Neural cell (in vitro differentiated cells): ENCODE results near the gene CSTB. TPM values are rescaled to one million over a fixed set of nuclear protein-coding genes. Genes with fewer than 3 reads are reported as not detected.

ENCODE experiments used
- H2AFZ ChIP-seq: fragments of 200-600, 300-800 bp; sonication (generic), shearing (Covaris generic); 2 replicates; pipeline ENCODE4 v1.6.0; 2014; ENCODE audit warnings: low read depth, mild to moderate bottlenecking, antibody characterized with exemption, low read length, moderate library complexity
- H3F3A ChIP-seq: fragments of 200-600 bp; shearing (Covaris generic); 2 replicates; pipeline ENCODE4 v1.6.1; 2016; ENCODE audit warnings: mild to moderate bottlenecking, moderate library complexity, mixed read lengths, antibody characterized with exemption, low read length; ENCODE audit not compliant: insufficient read depth, poor library complexity, severe bottlenecking
- H3K27ac ChIP-seq: fragments of 200-600, 300-800 bp; sonication (generic), shearing (Covaris generic); 2 replicates; pipeline ENCODE4 v1.5.1; 2014; ENCODE audit warnings: mild to moderate bottlenecking, low read length, moderate library complexity
- H3K27me3 ChIP-seq: fragments of 300-800, 200-600 bp; sonication (generic), shearing (Covaris generic); 2 replicates; pipeline ENCODE4 v1.6.0; 2014; ENCODE audit warnings: mild to moderate bottlenecking, low read depth, low read length, moderate library complexity; ENCODE audit not compliant: insufficient read depth
- H3K36me3 ChIP-seq: fragments of 300-800, 200-600 bp; sonication (generic), shearing (Covaris generic); 2 replicates; pipeline ENCODE4 v1.5.1; 2014; ENCODE audit warnings: mild to moderate bottlenecking, antibody characterized with exemption, low read length, moderate library complexity; ENCODE audit not compliant: insufficient read depth
- H3K4me2 ChIP-seq: fragments of 300-800, 200-600 bp; sonication (generic), shearing (Covaris generic); 2 replicates; pipeline ENCODE4 v1.6.0; 2014; ENCODE audit warnings: mild to moderate bottlenecking, low read length
- H3K4me3 ChIP-seq: fragments of 300-800, 200-600 bp; sonication (generic), shearing (Covaris generic); 2 replicates; pipeline ENCODE4 v1.5.1; 2014; ENCODE audit warnings: mild to moderate bottlenecking, low read length, moderate library complexity
- H3K79me2 ChIP-seq: fragments of 200-600 bp; shearing (Covaris generic); replicated peaks from 2 replicates; pipeline ENCODE4 v1.6.0; 2014; ENCODE audit warnings: mild to moderate bottlenecking, low read length, moderate library complexity; ENCODE audit not compliant: insufficient read depth
- H3K9ac ChIP-seq: fragments of 300-800, 200-600 bp; sonication (generic), shearing (Covaris generic); 2 replicates; pipeline ENCODE4 v1.6.1; 2016; ENCODE audit warnings: mild to moderate bottlenecking, low read length, mixed read lengths
- H3K9me2 ChIP-seq: fragments of 200-600 bp; shearing (Covaris generic); 2 replicates; pipeline ENCODE4 v1.6.1; 2016; ENCODE audit warnings: mild to moderate bottlenecking, low read length, mixed read lengths; ENCODE audit not compliant: insufficient read depth
- H3K9me3 ChIP-seq: fragments of 200-600, 300-800 bp; sonication (generic), shearing (Covaris generic); 2 replicates; pipeline ENCODE4 v1.6.1; 2016; ENCODE audit warnings: mild to moderate bottlenecking, mixed run types, low read length, moderate library complexity, mixed read lengths
- H4K20me1 ChIP-seq: fragments of 200-600 bp; shearing (Covaris generic); 2 replicates; pipeline ENCODE4 v1.6.1; 2016; ENCODE audit warnings: mild to moderate bottlenecking, mixed run types; ENCODE audit not compliant: insufficient read depth
- EP300 ChIP-seq: fragments of 450-650 bp; conservative IDR thresholded peaks from 2 replicates; pipeline ENCODE4 v1.6.1; 2014; ENCODE audit warnings: antibody characterized with exemption, mild to moderate bottlenecking, moderate library complexity; ENCODE audit not compliant: poor library complexity, severe bottlenecking
- EZH2 ChIP-seq: fragments of 200-600, 300-800 bp; shearing (Covaris generic), sonication (generic); IDR thresholded peaks from 2 replicates; pipeline ENCODE4 v1.6.1; 2014; ENCODE audit warnings: antibody characterized with exemption, low read length, borderline replicate concordance, mild to moderate bottlenecking; ENCODE audit not compliant: insufficient read depth, poor library complexity, severe bottlenecking
- MXI1 ChIP-seq: fragments of 450-650 bp; conservative IDR thresholded peaks from 2 replicates; pipeline ENCODE4 v1.6.1; 2014; ENCODE audit warnings: antibody characterized with exemption, mild to moderate bottlenecking; ENCODE audit not compliant: poor library complexity, severe bottlenecking
- POLR2AphosphoS5 ChIP-seq: IDR thresholded peaks from 2 replicates; pipeline ENCODE4 v1.6.1; 2012
- RAD21 ChIP-seq: fragments of 450-650 bp; conservative IDR thresholded peaks from 2 replicates; pipeline ENCODE4 v1.6.1; 2014; ENCODE audit warnings: antibody characterized with exemption, mild to moderate bottlenecking, moderate library complexity
- SMC3 ChIP-seq: fragments of 450-650 bp; conservative IDR thresholded peaks from 2 replicates; pipeline ENCODE4 v1.6.1; 2014; ENCODE audit warnings: antibody characterized with exemption, mild to moderate bottlenecking, moderate library complexity; ENCODE audit not compliant: poor library complexity
- TAF1 ChIP-seq: IDR thresholded peaks from 2 replicates; pipeline ENCODE4 v1.6.1; 2012; ENCODE audit warnings: low read depth
- polyA plus RNA-seq: library from polyadenylated mRNA; depleted of rRNA; stranded (reverse); fragments of >200 nt; gene quantifications from 2 replicates; pipeline ENCODE4 v1.2.3, GENCODE V29; 2014
- TF ChIP-seq, protein P1 (sequence below): fragments of 450-650 bp; IDR thresholded peaks from 2 replicates; pipeline ENCODE4 v1.5.1; 2014; ENCODE audit warnings: antibody characterized with exemption, mild to moderate bottlenecking, moderate library complexity; ENCODE audit not compliant: poor library complexity, severe bottlenecking
- TF ChIP-seq, protein P2 (sequence below): IDR thresholded peaks from 2 replicates; pipeline ENCODE4 v1.6.1; 2012; ENCODE audit warnings: borderline replicate concordance

CSTB gene
- polyA plus RNA-seq, 1 donor from 2014 or later, result 9.7 TPM

DNA sequence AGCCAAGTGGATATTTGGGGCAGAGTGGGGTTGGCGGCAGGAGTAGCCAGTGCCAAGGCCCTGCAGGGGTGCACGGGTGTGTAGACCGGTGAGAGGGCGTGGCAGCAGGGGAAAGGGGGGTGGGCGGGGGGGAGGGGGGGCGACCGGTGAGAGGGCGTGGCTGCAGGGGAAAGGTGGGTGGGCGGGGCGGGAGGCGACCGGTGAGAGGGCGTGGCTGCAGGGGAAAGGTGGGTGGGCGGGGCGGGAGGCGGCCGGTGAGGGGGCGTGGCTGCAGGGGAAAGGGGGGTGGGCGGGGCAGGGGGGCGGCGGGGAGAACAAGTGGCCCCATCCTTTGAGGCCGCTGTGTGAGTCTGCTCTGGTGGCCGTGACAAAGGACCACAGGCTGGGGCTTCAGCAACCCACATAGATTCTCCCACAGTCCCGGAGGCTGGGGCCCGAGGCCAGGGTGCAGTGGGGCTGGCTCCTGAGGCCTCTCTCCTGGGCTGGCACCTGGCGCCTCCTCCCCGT lies 39.1 kb upstream of the CSTB start:
- Histone ChIP-seq H3K4me2 (no peak overlapping the region), H3K4me3 (no peak overlapping the region)
- TF ChIP-seq, protein P1, sequence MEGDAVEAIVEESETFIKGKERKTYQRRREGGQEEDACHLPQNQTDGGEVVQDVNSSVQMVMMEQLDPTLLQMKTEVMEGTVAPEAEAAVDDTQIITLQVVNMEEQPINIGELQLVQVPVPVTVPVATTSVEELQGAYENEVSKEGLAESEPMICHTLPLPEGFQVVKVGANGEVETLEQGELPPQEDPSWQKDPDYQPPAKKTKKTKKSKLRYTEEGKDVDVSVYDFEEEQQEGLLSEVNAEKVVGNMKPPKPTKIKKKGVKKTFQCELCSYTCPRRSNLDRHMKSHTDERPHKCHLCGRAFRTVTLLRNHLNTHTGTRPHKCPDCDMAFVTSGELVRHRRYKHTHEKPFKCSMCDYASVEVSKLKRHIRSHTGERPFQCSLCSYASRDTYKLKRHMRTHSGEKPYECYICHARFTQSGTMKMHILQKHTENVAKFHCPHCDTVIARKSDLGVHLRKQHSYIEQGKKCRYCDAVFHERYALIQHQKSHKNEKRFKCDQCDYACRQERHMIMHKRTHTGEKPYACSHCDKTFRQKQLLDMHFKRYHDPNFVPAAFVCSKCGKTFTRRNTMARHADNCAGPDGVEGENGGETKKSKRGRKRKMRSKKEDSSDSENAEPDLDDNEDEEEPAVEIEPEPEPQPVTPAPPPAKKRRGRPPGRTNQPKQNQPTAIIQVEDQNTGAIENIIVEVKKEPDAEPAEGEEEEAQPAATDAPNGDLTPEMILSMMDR, result no peak
- TF ChIP-seq MXI1 (no peak), EZH2 (no peak), SMC3 (no peak), TAF1 (no peak), POLR2AphosphoS5 (no peak), EP300 (no peak), RAD21 (no peak)
- TF ChIP-seq, protein P2, sequence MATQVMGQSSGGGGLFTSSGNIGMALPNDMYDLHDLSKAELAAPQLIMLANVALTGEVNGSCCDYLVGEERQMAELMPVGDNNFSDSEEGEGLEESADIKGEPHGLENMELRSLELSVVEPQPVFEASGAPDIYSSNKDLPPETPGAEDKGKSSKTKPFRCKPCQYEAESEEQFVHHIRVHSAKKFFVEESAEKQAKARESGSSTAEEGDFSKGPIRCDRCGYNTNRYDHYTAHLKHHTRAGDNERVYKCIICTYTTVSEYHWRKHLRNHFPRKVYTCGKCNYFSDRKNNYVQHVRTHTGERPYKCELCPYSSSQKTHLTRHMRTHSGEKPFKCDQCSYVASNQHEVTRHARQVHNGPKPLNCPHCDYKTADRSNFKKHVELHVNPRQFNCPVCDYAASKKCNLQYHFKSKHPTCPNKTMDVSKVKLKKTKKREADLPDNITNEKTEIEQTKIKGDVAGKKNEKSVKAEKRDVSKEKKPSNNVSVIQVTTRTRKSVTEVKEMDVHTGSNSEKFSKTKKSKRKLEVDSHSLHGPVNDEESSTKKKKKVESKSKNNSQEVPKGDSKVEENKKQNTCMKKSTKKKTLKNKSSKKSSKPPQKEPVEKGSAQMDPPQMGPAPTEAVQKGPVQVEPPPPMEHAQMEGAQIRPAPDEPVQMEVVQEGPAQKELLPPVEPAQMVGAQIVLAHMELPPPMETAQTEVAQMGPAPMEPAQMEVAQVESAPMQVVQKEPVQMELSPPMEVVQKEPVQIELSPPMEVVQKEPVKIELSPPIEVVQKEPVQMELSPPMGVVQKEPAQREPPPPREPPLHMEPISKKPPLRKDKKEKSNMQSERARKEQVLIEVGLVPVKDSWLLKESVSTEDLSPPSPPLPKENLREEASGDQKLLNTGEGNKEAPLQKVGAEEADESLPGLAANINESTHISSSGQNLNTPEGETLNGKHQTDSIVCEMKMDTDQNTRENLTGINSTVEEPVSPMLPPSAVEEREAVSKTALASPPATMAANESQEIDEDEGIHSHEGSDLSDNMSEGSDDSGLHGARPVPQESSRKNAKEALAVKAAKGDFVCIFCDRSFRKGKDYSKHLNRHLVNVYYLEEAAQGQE, result no peak

DNA sequence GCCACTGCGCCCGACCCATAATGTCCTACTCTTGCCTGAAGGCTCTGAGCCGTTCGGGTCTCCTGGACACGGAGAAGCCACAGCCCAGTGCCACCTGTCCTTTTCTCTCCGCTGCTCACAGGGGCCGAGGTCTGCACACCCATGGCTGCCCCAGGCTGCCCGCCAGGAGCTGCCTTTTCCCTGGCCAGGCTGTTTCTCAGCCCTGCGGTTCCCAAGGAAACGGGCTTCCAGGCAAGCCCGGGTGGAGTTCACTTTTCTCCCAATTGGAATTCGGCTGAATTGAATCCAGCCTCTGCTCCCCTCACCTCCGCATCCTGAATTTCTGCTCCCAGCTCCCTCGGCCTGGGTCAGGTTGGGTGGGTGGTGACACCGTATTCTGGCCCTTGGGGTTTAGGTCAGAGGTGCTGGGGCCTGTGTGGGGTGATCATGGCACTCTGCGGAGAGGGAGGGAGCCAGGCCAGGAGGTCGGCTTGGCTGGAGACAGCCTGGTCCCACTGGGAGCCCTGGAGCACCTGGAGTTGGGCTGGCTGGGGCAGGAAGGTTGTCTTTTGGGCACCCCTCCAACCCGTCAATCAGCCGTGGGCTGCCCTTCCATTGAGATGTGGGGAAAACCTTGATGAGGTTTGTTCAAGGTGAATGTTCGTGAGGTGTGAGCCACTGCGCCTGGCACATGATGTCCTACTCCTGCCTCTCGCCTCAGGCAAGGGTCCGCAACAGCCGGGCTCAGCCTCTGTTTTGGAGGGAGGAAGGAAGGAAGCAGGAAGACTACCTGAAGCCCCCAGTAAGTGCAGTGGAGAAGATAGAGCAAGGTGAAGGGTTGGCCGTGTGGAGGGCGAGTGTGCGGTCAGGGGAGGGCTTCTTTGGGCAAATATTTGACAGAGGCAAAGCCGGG lies 38.4 kb upstream of the CSTB start:
- Histone ChIP-seq H3K79me2 (no peaks in the 10 kb centered on the region), H3F3A (no peaks in the 10 kb centered on the region), H2AFZ (no peak overlapping the region), H3K9me3 (no peaks in the 10 kb centered on the region), H3K27ac (no peak overlapping the region), H3K36me3 (no peaks in the 10 kb centered on the region), H4K20me1 (no peaks in the 10 kb centered on the region), H3K27me3 (no peaks in the 10 kb centered on the region), H3K9me2 (no peaks in the 10 kb centered on the region), H3K4me2 (no peak overlapping the region), H3K9ac (no peak overlapping the region), H3K4me3 (no peak overlapping the region)
- TF ChIP-seq SMC3, result no peak
- no peak for TF ChIP-seq POLR2AphosphoS5
- TF ChIP-seq, protein P2, result no peak
- no peak for TF ChIP-seq MXI1
- TF ChIP-seq, protein P1, result no peak
- no peak for TF ChIP-seq EZH2
- TF ChIP-seq EP300, result no peak
- TF ChIP-seq RAD21, result no peak
- TF ChIP-seq TAF1, result no peak

More for the DNA sequence above, 39.1 kb upstream of the CSTB start:
- Histone ChIP-seq H4K20me1 (no peaks in the 10 kb centered on the region), H2AFZ (no peak overlapping the region), H3K79me2 (no peaks in the 10 kb centered on the region), H3K9me2 (no peaks in the 10 kb centered on the region), H3K9me3 (no peaks in the 10 kb centered on the region), H3K9ac (no peak overlapping the region), H3K27ac (no peak overlapping the region), H3K27me3 (no peaks in the 10 kb centered on the region), H3F3A (no peaks in the 10 kb centered on the region), H3K36me3 (no peaks in the 10 kb centered on the region)
